Measurements from ENCODE around the gene FGF18. TPM values are rescaled to one million over a fixed set of nuclear protein-coding genes. Genes with fewer than 3 reads are reported as not detected.
A peak's percentile ranks its signal among the peaks of the same experiment; 100 is the strongest.

The FGF18 gene
- total RNA-seq, 1 experiment from 2014 or later: 0.94 TPM

- H3K4me2 ChIP-seq (ENCODE audit: insufficient read depth, insufficient read length, low read length): no peak overlapping the region
- H3K4me3 Mint-ChIP-seq: no peak overlapping the region
- no peak overlapping the region for H3T11ph ChIP-seq (ENCODE audit: low read length)
- H3K79me1 ChIP-seq (ENCODE audit: insufficient read depth, low read depth, low read length, poor library complexity, severe bottlenecking): peaks cover 8% of the 10 kb centered on the region
- no peak overlapping the region for H3K56ac ChIP-seq (ENCODE audit: insufficient read length, low read depth, low read length)
- no peak overlapping the region for H2BK15ac ChIP-seq (ENCODE audit: low read depth, low read length)
- no peaks in the 10 kb centered on the region for H3K27me3 Mint-ChIP-seq (ENCODE audit: low read depth)
- H3K9ac ChIP-seq (ENCODE audit: extremely low read depth, insufficient read length, low read length): no peak overlapping the region
- peak overlapping the region in 1 of 3 experiments; percentile 87; a peak in 2 of 7 replicates for H3K27ac Mint-ChIP-seq
- H4K20me1 ChIP-seq (ENCODE audit: control insufficient read depth, insufficient read depth, insufficient read length): no peaks in the 10 kb centered on the region
- peaks cover 0 to 6% of the 10 kb centered on the region in 2 experiments; a peak in 2 of 4 replicates for H3K4me1 Mint-ChIP-seq
- H3K79me2 ChIP-seq (ENCODE audit: insufficient read depth, low read length): peaks cover 5% of the 10 kb centered on the region; the same call in 1 of the 2 replicates
- H3K23me2 ChIP-seq (ENCODE audit: insufficient read length, low read depth, low read length, poor library complexity, severe bottlenecking): no peaks in the 10 kb centered on the region
- H3K9me3 Mint-ChIP-seq: no peaks in the 10 kb centered on the region
- no peak overlapping the region for H4K5ac ChIP-seq (ENCODE audit: insufficient read length, low read depth, low read length)
- no peak overlapping the region for H3K27ac ChIP-seq (ENCODE audit: insufficient read length, low read depth, low read length)
- no peak for TF ChIP-seq CTCF (conservative IDR thresholded peaks at IDR 0.05)
- H2AK5ac ChIP-seq (ENCODE audit: insufficient read length, low read length): no peak overlapping the region
- no peak overlapping the region for H2BK5ac ChIP-seq (ENCODE audit: insufficient read length, low read length)
- H3K4ac ChIP-seq (ENCODE audit: low read depth, low read length): no peak overlapping the region
- H3K23ac ChIP-seq (ENCODE audit: insufficient read length, low read depth, low read length): no peak overlapping the region
- H2BK20ac ChIP-seq (ENCODE audit: low read depth, low read length, poor library complexity, severe bottlenecking): no peak overlapping the region
- H2AFZ ChIP-seq (ENCODE audit: low read length): no peak overlapping the region
- peaks cover 59 to 88% (median 80%) of the 10 kb centered on the region in 3 experiments for H3K36me3 Mint-ChIP-seq (ENCODE audit: insufficient read depth in 1 of 3, low read depth in 3 of 3)
- no peaks in the 10 kb centered on the region for H3K9me3 ChIP-seq (ENCODE audit: control insufficient read depth, low read depth, low read length)
- H4K91ac ChIP-seq (ENCODE audit: insufficient read length, low read depth, low read length): no peak overlapping the region
- H3K14ac ChIP-seq (ENCODE audit: insufficient read depth, low read length): no peak overlapping the region
- H3K4me1 ChIP-seq (ENCODE audit: insufficient read depth, low read length): no peaks in the 10 kb centered on the region
- H2BK120ac ChIP-seq (ENCODE audit: low read depth, low read length, poor library complexity, severe bottlenecking): no peak overlapping the region
- no CpG with 5 or more reads among the region's 1 CpG for WGBS (ENCODE audit: extremely low coverage, insufficient read length, low lambda C conversion rate)
- no peak overlapping the region for H2BK12ac ChIP-seq (ENCODE audit: insufficient read length, low read depth, low read length)
- no peak overlapping the region for H3K18ac ChIP-seq (ENCODE audit: insufficient read length, low read depth, low read length)
- no peak overlapping the region for H4K8ac ChIP-seq (replicated peaks; ENCODE audit: insufficient read length, low read depth, low read length)
- DNase-seq: no peak
- no peaks in the 10 kb centered on the region for H3K27me3 ChIP-seq (ENCODE audit: insufficient read depth, low read length)
Measured at GRCh38 chr5:171410181-171410580, 9.3 kb upstream of the FGF18 start.
